TTC549 (cell line): ENCODE measurements around the gene SPDYE3.
"Not testable (repeated sequence)": the region's sequence is repeated elsewhere in the genome, so short reads cannot be mapped to it uniquely, and the experiment has no call there.

Experiments
- FAIRE-seq: peaks from 2 replicates; lab custom pipeline; 2012; peaks lifted over from hg19 to GRCh38; lab: Jason Lieb, UNC

Gene SPDYE3

GRCh38 chr7:100292162-100292561, 15.3 kb upstream of the SPDYE3 start:
- not testable (repeated sequence) for FAIRE-seq

GRCh38 chr7:100295269-100295668, 12.2 kb upstream of the SPDYE3 start:
- not testable (repeated sequence) for FAIRE-seq

GRCh38 chr7:100297852-100298631, 9.5 kb upstream of the SPDYE3 start:
- not testable (repeated sequence) for FAIRE-seq

- not testable (repeated sequence) for FAIRE-seq
Measured at GRCh38 chr7:100298632-100298895, 8.9 kb upstream of the SPDYE3 start.

GRCh38 chr7:100304526-100304925, 3.0 kb upstream of the SPDYE3 start:
- not testable (repeated sequence) for FAIRE-seq

GRCh38 chr7:100318329-100318728, 10.8 kb downstream of the SPDYE3 start:
- FAIRE-seq = not testable (repeated sequence)

- FAIRE-seq = peak; percentile 74
Measured at GRCh38 chr7:100321648-100322047, 14.1 kb downstream of the SPDYE3 start.

- not testable (repeated sequence) for FAIRE-seq
Measured at GRCh38 chr7:100324194-100324593, 16.7 kb downstream of the SPDYE3 start.

- not testable (repeated sequence) for FAIRE-seq
Measured at GRCh38 chr7:100325671-100326070, 18.2 kb downstream of the SPDYE3 start.

- FAIRE-seq = not testable (repeated sequence)
Measured at GRCh38 chr7:100326914-100327313, 19.4 kb downstream of the SPDYE3 start.

GRCh38 chr7:100335566-100336466, 28.3 kb downstream of the SPDYE3 start:
- FAIRE-seq = peak; percentile 56

GRCh38 chr7:100338083-100338696, 30.7 kb downstream of the SPDYE3 start:
- not testable (repeated sequence) for FAIRE-seq

GRCh38 chr7:100341286-100341685, 33.8 kb downstream of the SPDYE3 start:
- not testable (repeated sequence) for FAIRE-seq

- no peak for FAIRE-seq
Measured at GRCh38 chr7:100342765-100343164, 35.3 kb downstream of the SPDYE3 start.

GRCh38 chr7:100344124-100344559, 36.6 kb downstream of the SPDYE3 start:
- not testable (repeated sequence) for FAIRE-seq

GRCh38 chr7:100344560-100345287, 37.2 kb downstream of the SPDYE3 start:
- FAIRE-seq = not testable (repeated sequence)

- FAIRE-seq = not testable (repeated sequence)
Measured at GRCh38 chr7:100345288-100345672, 37.8 kb downstream of the SPDYE3 start.

GRCh38 chr7:100346921-100347320, 39.4 kb downstream of the SPDYE3 start:
- no peak for FAIRE-seq

GRCh38 chr7:100348805-100349204, 41.3 kb downstream of the SPDYE3 start:
- no peak for FAIRE-seq

GRCh38 chr7:100349757-100350156, 42.3 kb downstream of the SPDYE3 start:
- FAIRE-seq = no peak

- no peak for FAIRE-seq
Measured at GRCh38 chr7:100351657-100352058, 44.2 kb downstream of the SPDYE3 start.

GRCh38 chr7:100352230-100352781, 44.8 kb downstream of the SPDYE3 start:
- FAIRE-seq = not testable (repeated sequence)
